Testis (tissue), 3 donors: ENCODE data around the gene ALG3. TPM values are rescaled to one million over a fixed set of nuclear protein-coding genes. Genes with fewer than 3 reads are reported as not detected.

Experiments
- DNase-seq: peaks from one replicate; pipeline ENCODE4 v3.0.0-alpha.2; 2019
- H3K27ac ChIP-seq, 2 donors: fragments of 200-600 bp; sonication (generic); one replicate each; pipeline ENCODE4 v1.5.1; 2019
- H3K27me3 ChIP-seq: fragments of 200-600 bp; sonication (generic); one replicate; pipeline ENCODE4 v1.5.1; 2019
- H3K36me3 ChIP-seq: fragments of 200-600 bp; sonication (generic); one replicate; pipeline ENCODE4 v1.5.1; 2017; ENCODE audit warnings: low read depth; ENCODE audit errors: missing control alignments
- H3K4me1 ChIP-seq: fragments of 200-600 bp; sonication (generic); one replicate; pipeline ENCODE4 v1.5.1; 2019
- H3K4me3 ChIP-seq, 2 donors: fragments of 200-600 bp; sonication (generic); one replicate each; pipeline ENCODE4 v1.5.1; 2017 to 2019
- H3K9me3 ChIP-seq: fragments of 200-600 bp; sonication (generic); one replicate; pipeline ENCODE4 v1.5.1; 2017
- POLR2A ChIP-seq: fragments of 450-650 bp; IDR thresholded peaks from one replicate; pipeline ENCODE4 v1.6.1; 2017; ENCODE audit warnings: antibody characterized with exemption, mild to moderate bottlenecking, moderate library complexity
- WGBS, 2 donors: methylation state at CpG; one replicate each; pipeline ENCODE4 v1.1.5; 2018; 5-methylcytosine and 5-hydroxymethylcytosine counted together
- intact Hi-C: fragments of 100-400 bp; cut with DNase I; formaldehyde crosslinking; loops from one replicate; pipeline ENCODE4 v1.15.1; 2023; ENCODE audit warnings: low total_unique reads
- polyA plus RNA-seq: library from polyadenylated mRNA; stranded (reverse); fragments of 350-450 nt; fragmentation: Illumina TruSeq; extraction: RNeasy Lipid Tissue Mini Kit (QIAGEN cat#74804); gene quantifications from one replicate; pipeline ENCODE4 v1.2.3, GENCODE V29; 2014; ENCODE audit warnings: low read depth, low replicate concordance; ENCODE audit not compliant: insufficient read depth
- total RNA-seq, 2 donors: library from RNA; depleted of rRNA; stranded (reverse); fragments of >200 nt; gene quantifications; one replicate each; pipeline ENCODE4 v1.2.3, GENCODE V29; 2016
- TF ChIP-seq, protein P1 (sequence below), 3 experiments: fragments of 450-650 bp in 2 of 3; fragments of 200-600 bp in 1 of 3; sonication (generic) in 1 of 3; IDR thresholded peaks; one replicate each; pipeline ENCODE4 v1.5.1; 2016 to 2019; ENCODE audit warnings: antibody characterized with exemption in 3 of 3, mild to moderate bottlenecking in 2 of 3, moderate library complexity in 1 of 3

ALG3 gene
- total and polyA plus RNA-seq, 3 donors from 2014 or later, result 58.7 to 91.7 (median 79.4) TPM

GRCh38 chr3:184209146-184209923 is 39.4 kb downstream of the ALG3 start:
- TF ChIP-seq, protein P1, sequence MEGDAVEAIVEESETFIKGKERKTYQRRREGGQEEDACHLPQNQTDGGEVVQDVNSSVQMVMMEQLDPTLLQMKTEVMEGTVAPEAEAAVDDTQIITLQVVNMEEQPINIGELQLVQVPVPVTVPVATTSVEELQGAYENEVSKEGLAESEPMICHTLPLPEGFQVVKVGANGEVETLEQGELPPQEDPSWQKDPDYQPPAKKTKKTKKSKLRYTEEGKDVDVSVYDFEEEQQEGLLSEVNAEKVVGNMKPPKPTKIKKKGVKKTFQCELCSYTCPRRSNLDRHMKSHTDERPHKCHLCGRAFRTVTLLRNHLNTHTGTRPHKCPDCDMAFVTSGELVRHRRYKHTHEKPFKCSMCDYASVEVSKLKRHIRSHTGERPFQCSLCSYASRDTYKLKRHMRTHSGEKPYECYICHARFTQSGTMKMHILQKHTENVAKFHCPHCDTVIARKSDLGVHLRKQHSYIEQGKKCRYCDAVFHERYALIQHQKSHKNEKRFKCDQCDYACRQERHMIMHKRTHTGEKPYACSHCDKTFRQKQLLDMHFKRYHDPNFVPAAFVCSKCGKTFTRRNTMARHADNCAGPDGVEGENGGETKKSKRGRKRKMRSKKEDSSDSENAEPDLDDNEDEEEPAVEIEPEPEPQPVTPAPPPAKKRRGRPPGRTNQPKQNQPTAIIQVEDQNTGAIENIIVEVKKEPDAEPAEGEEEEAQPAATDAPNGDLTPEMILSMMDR (IDR thresholded peaks at IDR 0.05), result peak in 1 of 3 experiments; percentile 8
- TF ChIP-seq POLR2A, result no peak
- peak; percentile 63 for DNase-seq

DNA sequence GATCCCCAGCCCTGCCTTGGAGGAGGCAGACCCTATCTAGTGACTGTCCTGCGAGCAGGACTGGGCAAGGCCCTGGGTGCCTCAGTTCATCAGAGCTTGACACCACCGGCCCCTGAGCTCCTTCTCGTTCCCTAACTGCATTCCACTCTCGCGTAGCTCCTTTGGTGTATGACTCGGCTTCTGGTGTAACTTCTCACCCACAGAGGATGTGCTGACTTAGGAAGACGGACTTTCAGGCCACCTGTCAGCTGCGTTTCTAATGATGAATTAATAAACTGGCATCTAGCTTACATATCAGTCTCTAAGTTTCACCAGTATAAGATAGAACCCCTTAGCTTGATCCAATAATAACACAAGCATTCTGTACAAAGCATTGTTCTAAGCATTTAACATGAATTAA is 45.2 kb downstream of the ALG3 start:
- TF ChIP-seq, protein P1 (IDR thresholded peaks at IDR 0.05), result no peak
- TF ChIP-seq POLR2A, result no peak
- H3K27ac ChIP-seq, result no peak overlapping the region
- H3K36me3 ChIP-seq, result no peaks in the 10 kb centered on the region
- no peaks in the 10 kb centered on the region for H3K9me3 ChIP-seq
- no peak overlapping the region for H3K4me3 ChIP-seq
- intact Hi-C loops, result no loop called here
- no peak for DNase-seq
- H3K27me3 ChIP-seq, result no peaks in the 10 kb centered on the region
- no peaks in the 10 kb centered on the region for H3K4me1 ChIP-seq
- WGBS, 2 donors, result 88 to 90% methylated on average over 8 of the region's 8 CpGs

More at GRCh38 chr3:184209146-184209923, 39.4 kb downstream of the ALG3 start:
- WGBS, 2 donors, result 28 to 45% methylated on average over 11 of the region's 11 CpGs
- H3K4me1 ChIP-seq, result peaks cover 22% of the 10 kb centered on the region
- intact Hi-C loops, result no loop called here
- H3K4me3 ChIP-seq, result no peak overlapping the region
- H3K36me3 ChIP-seq, result no peaks in the 10 kb centered on the region
- H3K27me3 ChIP-seq, result no peaks in the 10 kb centered on the region
- no peaks in the 10 kb centered on the region for H3K9me3 ChIP-seq
- peak overlapping the region; percentile 6 to 47 for H3K27ac ChIP-seq

DNA sequence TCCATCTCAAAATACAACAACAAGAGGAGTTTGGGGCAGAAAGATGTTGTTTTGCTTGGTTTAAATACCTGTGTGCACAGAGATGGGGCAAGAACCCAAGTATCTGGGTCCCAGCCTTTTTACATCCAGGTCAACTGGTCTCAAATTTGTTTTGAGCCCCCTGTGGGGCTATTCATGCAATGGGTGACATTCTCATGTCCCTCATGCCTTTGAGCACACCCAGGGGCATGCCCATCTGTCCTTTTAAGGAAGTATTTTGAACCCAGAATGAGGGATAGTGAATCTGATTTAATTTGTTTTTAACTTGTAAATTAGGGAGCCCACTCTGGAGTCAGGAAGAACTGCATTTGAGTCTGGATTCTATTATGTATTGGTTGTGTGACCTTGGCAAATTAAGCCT is 47.9 kb downstream of the ALG3 start:
- Histone ChIP-seq H3K4me1 (peaks cover 9% of the 10 kb centered on the region), H3K36me3 (no peaks in the 10 kb centered on the region), H3K27me3 (no peaks in the 10 kb centered on the region), H3K4me3 (no peak overlapping the region), H3K27ac (no peak overlapping the region), H3K9me3 (no peaks in the 10 kb centered on the region)
- TF ChIP-seq, protein P1 (IDR thresholded peaks at IDR 0.05), result no peak
- no peak for TF ChIP-seq POLR2A
- intact Hi-C loops, result no loop called here
- no peak for DNase-seq

DNA sequence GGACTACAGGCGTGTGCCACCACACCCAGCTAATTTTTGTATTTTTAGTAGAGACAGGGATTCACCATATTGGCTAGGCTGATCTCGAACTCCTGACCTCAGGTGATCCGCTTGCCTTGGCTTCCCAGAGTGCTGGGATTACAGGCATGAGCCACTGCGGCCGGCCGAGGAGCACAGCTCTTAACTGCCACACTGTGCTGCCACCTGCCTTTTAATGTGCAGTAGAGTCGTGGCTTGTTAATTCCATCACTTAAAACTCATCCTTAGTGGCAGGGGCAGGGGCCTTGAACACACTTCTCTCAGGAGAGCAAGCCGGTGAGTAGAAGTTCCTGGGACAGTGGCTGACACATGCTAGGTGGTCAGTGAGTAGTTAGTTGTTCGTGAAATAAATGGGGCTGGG is 50.3 kb downstream of the ALG3 start:
- peaks cover 9% of the 10 kb centered on the region for H3K4me1 ChIP-seq
- no peak for TF ChIP-seq POLR2A
- TF ChIP-seq, protein P1 (IDR thresholded peaks at IDR 0.05), result no peak
- no peaks in the 10 kb centered on the region for H3K9me3 ChIP-seq
- no peaks in the 10 kb centered on the region for H3K27me3 ChIP-seq
- DNase-seq, result no peak
- WGBS, 2 donors, result 92 to 94% methylated on average over 9 of the region's 9 CpGs
- no peaks in the 10 kb centered on the region for H3K36me3 ChIP-seq
- H3K4me3 ChIP-seq, result no peak overlapping the region
- intact Hi-C loops, result no loop called here
- no peak overlapping the region for H3K27ac ChIP-seq

- no peak for TF ChIP-seq POLR2A
- TF ChIP-seq, protein P1 (IDR thresholded peaks at IDR 0.05), result no peak
- WGBS, 2 donors, result 59 to 76% methylated on average over 5 to 6 of the region's 6 CpGs
These were observed 52.2 kb downstream of the ALG3 start for GRCh38 chr3:184196536-184196935.

More at GRCh38 chr3:184196536-184196935, 52.2 kb downstream of the ALG3 start:
- Histone ChIP-seq H3K4me1 (peaks cover 9% of the 10 kb centered on the region), H3K4me3 (no peak overlapping the region), H3K9me3 (no peaks in the 10 kb centered on the region), H3K36me3 (no peaks in the 10 kb centered on the region), H3K27me3 (no peaks in the 10 kb centered on the region), H3K27ac (no peak overlapping the region)
- no peak for DNase-seq
- intact Hi-C loops, result no loop called here
